Measurements from ENCODE around the gene YARS1.

The YARS1 gene

DNA sequence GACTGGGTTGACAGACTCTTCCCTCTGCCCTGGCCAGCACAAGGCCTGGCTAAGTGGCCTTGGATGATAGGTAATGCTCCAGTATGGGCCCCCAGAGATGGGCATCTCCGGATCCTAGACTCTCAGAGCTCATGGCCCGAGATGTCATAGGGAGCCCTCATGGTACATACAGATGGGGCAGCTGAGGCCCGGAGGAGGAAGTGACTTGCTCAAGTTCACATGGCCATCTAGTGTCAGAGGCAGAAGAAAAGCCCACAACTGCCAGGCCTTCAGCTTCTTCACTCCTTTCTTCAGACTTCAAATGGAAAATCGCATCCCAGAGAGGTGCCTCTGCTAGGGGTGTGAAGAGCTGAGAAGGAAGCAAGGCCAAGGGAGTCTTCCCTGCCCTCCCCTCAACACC lies 67.8 kb downstream of the YARS1 start:
- Histone ChIP-seq H3K4me3 (ENCODE audit: low read length) (no peak overlapping the region), H3F3A (ENCODE audit: insufficient read depth, low read length) (no peaks in the 10 kb centered on the region), H3K79me2 (ENCODE audit: low read length) (0 out of 2 replicates have a peak, but pooled peaks cover 2% of the 10 kb centered on the region), H2AFZ (ENCODE audit: low read length) (no peak overlapping the region), H4K20me1 (ENCODE audit: insufficient read depth, low read length) (no peaks in the 10 kb centered on the region), H3K36me3 (replicated peaks; ENCODE audit: insufficient read depth, low read length) (no peaks in the 10 kb centered on the region), H3K4me2 (ENCODE audit: low read depth, low read length) (no peak overlapping the region), H3K27me3 (replicated peaks; ENCODE audit: insufficient read depth, low read length) (no peaks in the 10 kb centered on the region), H3K9me3 (replicated peaks; ENCODE audit: insufficient read depth, low read length) (no peaks in the 10 kb centered on the region), H3K27ac (ENCODE audit: low read length) (no peak overlapping the region), H3K9me2 (replicated peaks; ENCODE audit: insufficient read depth, low read length) (no peaks in the 10 kb centered on the region), H3K9ac (ENCODE audit: low read length) (no peak overlapping the region), H3K4me1 (ENCODE audit: low read length) (no peaks in the 10 kb centered on the region)
- no peak for DNase-seq
- TF ChIP-seq, protein P1, sequence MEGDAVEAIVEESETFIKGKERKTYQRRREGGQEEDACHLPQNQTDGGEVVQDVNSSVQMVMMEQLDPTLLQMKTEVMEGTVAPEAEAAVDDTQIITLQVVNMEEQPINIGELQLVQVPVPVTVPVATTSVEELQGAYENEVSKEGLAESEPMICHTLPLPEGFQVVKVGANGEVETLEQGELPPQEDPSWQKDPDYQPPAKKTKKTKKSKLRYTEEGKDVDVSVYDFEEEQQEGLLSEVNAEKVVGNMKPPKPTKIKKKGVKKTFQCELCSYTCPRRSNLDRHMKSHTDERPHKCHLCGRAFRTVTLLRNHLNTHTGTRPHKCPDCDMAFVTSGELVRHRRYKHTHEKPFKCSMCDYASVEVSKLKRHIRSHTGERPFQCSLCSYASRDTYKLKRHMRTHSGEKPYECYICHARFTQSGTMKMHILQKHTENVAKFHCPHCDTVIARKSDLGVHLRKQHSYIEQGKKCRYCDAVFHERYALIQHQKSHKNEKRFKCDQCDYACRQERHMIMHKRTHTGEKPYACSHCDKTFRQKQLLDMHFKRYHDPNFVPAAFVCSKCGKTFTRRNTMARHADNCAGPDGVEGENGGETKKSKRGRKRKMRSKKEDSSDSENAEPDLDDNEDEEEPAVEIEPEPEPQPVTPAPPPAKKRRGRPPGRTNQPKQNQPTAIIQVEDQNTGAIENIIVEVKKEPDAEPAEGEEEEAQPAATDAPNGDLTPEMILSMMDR (IDR thresholded peaks at IDR 0.05; ENCODE audit: low read length): no peak
- TF ChIP-seq EZH2phosphoT487 (IDR thresholded peaks at IDR 0.05; ENCODE audit: low read length) (no peak), EZH2 (optimal IDR thresholded peaks at IDR 0.05; ENCODE audit: low read depth, low read length) (no peak)

DNA sequence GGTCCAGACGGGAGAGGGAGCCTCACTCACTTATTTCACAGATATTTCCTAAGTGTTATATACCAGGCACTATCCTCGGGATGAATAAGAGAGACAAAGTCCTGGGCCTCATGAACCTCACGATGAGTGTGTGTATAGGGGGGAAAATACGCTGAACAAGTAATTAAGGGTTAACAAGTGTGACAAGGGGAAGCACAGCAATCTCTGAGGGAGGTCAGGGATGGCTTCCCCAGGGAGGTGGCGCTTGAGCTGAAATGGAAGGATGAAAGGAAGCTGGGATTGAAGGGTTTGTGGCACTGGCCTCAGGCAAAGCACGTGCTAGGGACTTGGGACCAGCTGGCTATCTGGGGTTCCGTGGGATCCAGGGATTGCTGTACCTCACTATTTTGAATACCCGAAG lies 68.2 kb downstream of the YARS1 start:
- DNase-seq: no peak
- Histone ChIP-seq H3F3A (ENCODE audit: insufficient read depth, low read length) (no peaks in the 10 kb centered on the region), H2AFZ (ENCODE audit: low read length) (no peak overlapping the region), H3K9ac (ENCODE audit: low read length) (no peak overlapping the region), H3K4me2 (ENCODE audit: low read depth, low read length) (no peak overlapping the region), H3K4me1 (ENCODE audit: low read length) (no peaks in the 10 kb centered on the region), H3K4me3 (ENCODE audit: low read length) (no peak overlapping the region), H3K79me2 (ENCODE audit: low read length) (no peaks in the 10 kb centered on the region), H3K27me3 (replicated peaks; ENCODE audit: insufficient read depth, low read length) (no peaks in the 10 kb centered on the region), H3K9me3 (replicated peaks; ENCODE audit: insufficient read depth, low read length) (no peaks in the 10 kb centered on the region), H4K20me1 (ENCODE audit: insufficient read depth, low read length) (no peaks in the 10 kb centered on the region), H3K27ac (ENCODE audit: low read length) (no peak overlapping the region), H3K36me3 (replicated peaks; ENCODE audit: insufficient read depth, low read length) (no peaks in the 10 kb centered on the region), H3K9me2 (replicated peaks; ENCODE audit: insufficient read depth, low read length) (no peaks in the 10 kb centered on the region)
- TF ChIP-seq, protein P1 (IDR thresholded peaks at IDR 0.05; ENCODE audit: low read length): no peak
- no peak for TF ChIP-seq EZH2 (optimal IDR thresholded peaks at IDR 0.05; ENCODE audit: low read depth, low read length)
- no peak for TF ChIP-seq EZH2phosphoT487 (IDR thresholded peaks at IDR 0.05; ENCODE audit: low read length)

DNA sequence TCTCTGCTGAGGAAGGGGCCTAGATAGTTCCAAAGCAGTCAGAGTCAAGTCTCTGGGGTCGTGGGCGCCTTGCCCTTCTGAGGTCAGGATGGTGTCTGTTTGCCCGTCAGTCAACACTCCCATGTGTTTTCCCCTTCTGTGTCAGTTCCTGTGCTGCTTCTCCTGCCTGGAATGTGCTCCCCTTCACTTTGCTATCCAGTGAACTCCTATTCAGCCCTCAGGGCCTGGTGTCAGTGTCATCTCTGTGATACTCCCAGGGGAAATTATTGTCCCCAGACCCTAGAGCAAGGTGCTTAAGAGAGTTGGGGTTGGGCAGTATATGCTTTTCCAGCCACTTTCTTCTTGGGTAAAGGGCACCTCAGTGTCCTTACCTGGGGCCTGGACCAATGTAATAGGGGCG lies 68.8 kb downstream of the YARS1 start:
- Histone ChIP-seq H3K4me1 (ENCODE audit: low read length) (no peaks in the 10 kb centered on the region), H3F3A (ENCODE audit: insufficient read depth, low read length) (no peaks in the 10 kb centered on the region), H4K20me1 (ENCODE audit: insufficient read depth, low read length) (no peaks in the 10 kb centered on the region), H3K79me2 (ENCODE audit: low read length) (no peaks in the 10 kb centered on the region), H3K27me3 (replicated peaks; ENCODE audit: insufficient read depth, low read length) (no peaks in the 10 kb centered on the region), H3K9ac (ENCODE audit: low read length) (no peak overlapping the region), H3K9me2 (replicated peaks; ENCODE audit: insufficient read depth, low read length) (no peaks in the 10 kb centered on the region), H3K4me2 (ENCODE audit: low read depth, low read length) (no peak overlapping the region), H2AFZ (ENCODE audit: low read length) (no peak overlapping the region), H3K9me3 (replicated peaks; ENCODE audit: insufficient read depth, low read length) (no peaks in the 10 kb centered on the region), H3K27ac (ENCODE audit: low read length) (no peak overlapping the region), H3K36me3 (replicated peaks; ENCODE audit: insufficient read depth, low read length) (no peaks in the 10 kb centered on the region), H3K4me3 (ENCODE audit: low read length) (no peak overlapping the region)
- TF ChIP-seq, protein P1 (IDR thresholded peaks at IDR 0.05; ENCODE audit: low read length): no peak
- TF ChIP-seq EZH2 (optimal IDR thresholded peaks at IDR 0.05; ENCODE audit: low read depth, low read length): no peak
- TF ChIP-seq EZH2phosphoT487 (IDR thresholded peaks at IDR 0.05; ENCODE audit: low read length): no peak
- DNase-seq: no peak
